ENCODE data around the gene ACOT7.
A peak's percentile ranks its signal among the peaks of the same experiment; 100 is the strongest.
"Not testable (repeated sequence)": the region's sequence is repeated elsewhere in the genome, so short reads cannot be mapped to it uniquely, and the experiment has no call there.

The ACOT7 gene, protein sequence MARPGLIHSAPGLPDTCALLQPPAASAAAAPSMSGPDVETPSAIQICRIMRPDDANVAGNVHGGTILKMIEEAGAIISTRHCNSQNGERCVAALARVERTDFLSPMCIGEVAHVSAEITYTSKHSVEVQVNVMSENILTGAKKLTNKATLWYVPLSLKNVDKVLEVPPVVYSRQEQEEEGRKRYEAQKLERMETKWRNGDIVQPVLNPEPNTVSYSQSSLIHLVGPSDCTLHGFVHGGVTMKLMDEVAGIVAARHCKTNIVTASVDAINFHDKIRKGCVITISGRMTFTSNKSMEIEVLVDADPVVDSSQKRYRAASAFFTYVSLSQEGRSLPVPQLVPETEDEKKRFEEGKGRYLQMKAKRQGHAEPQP
- total RNA-seq: 8.6 to 25.2 reads per million in 2 experiments

DNA sequence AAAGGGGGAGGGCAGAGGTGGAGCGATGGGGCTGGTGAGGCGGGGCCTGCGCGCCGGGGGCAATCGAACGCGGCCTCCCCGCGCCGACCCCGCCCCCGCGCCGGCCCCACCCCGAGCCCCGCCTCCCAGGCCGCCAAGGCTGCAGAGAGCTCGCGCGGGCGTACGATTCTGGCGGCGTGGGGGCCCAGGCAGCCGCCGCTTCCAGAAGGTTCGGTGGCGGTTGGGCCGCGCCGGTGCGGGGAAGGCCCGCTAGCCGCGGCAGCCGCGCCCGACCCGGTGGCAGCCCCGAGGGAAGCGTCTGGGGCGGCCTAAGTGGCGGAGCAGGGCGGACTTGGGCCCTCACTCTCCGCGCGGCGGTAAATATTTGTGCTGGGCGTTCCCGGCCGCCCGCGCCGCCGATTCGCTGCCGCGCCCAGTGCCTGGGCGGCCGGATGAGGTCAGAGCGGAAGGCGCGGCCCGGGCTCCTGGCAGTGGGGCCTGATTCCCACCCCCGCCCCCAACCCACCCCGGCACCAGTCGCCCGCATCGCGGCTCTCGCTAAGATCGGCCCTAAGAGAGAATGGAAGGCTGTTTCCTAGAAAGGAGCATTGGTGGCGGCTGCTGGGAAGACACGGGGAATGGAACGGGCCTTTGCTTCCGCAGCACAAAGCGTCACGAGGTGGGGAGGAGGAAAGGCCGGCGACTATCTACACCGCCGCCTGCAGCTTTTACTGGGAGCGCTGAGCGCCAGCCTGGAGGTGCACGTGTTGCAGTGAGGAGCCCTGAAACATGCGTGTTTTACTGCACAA lies at the start of gene ACOT7:
Gene ACOT7 (minus strand): TSS at position 368 of the 788 bp plus-strand sequence. CDS start 368 bp downstream, outside the sequence.
- DNase-seq (ENCODE audit: low read depth): peak; percentile 85

DNA sequence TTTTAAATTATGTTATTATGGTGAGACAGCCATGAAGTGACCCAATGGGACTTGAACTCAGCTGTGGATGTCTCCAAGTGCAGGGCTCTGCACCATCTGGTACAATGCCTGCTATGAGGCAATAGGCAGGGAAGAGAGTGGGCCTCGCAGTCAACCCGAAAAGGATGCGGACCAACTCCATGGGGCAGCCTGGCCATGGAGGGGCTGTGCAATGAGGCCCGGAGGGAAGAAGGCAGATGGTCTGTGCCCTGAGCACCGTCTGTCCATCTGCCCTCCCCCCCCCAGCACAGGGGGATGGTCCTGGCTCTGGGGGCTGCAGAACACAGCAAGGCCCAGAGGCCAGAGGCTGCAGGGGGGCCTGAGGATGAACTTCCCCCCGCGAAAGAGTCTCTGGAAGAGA lies 48.0 kb upstream of the ACOT7 start:
- DNase-seq (ENCODE audit: low read depth): no peak

DNA sequence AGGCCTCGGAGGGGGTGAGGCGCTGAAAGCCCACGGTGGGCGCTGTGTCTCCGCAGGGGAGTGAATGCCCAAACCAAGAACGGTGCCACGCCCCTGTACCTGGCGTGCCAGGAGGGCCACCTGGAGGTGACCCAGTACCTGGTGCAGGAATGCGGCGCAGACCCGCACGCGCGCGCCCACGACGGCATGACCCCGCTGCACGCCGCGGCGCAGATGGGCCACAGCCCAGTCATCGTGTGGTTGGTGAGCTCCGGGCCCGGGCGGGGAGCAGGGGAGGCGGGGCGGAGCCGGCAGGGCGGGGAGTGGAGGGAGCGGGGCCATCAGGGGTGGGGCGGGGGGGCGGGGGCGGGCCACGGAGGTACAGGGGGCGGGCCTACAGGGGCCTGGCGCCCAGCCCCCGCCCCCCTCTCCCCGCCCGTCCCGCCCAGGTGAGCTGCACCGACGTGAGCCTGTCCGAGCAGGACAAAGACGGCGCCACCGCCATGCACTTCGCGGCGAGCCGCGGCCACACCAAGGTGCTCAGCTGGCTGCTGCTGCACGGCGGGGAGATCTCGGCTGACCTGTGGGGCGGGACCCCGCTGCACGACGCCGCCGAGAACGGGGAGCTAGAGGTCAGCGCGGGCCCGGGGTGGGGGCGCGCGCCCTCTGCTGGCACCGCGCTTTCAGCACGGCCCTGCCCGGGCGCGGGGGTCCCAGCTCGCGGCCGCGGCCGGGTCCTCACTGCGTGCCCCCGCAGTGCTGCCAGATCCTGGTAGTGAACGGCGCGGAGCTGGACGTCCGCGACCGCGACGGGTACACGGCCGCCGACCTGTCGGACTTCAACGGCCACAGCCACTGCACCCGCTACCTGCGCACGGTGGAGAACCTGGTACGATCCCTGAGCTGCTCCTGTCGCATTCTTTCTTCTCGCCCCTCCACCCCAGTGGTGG lies 46.9 kb upstream of the ACOT7 start:
- peak; percentile 59 for DNase-seq (ENCODE audit: low read depth)

DNA sequence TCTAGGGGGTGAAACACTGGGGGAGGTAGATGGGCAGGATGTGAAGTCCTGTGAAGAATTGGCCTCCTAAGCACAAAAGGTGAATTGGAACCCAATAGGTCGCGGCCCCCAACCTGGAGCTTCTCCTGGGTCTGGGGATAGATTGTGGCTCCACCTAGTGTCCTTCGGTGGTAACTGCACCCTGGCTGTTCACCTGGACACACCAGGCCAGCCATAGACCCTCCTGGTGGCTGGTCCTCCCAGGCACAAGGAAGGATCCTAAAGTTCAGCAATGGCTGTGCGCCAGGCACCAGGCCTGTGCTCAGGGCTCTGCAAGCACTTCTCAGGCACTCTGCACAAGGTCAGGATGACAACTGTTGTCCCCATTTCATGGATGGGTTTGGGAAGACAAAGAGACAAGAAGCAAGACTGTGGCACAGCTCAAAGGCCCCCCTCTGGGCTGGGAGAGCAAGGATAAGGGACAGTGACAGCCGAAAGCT lies 44.5 kb upstream of the ACOT7 start:
- peak; percentile 65 for DNase-seq (ENCODE audit: low read depth)

GRCh38 chr1:6437012-6437700 lies 43.6 kb upstream of the ACOT7 start:
- not testable (repeated sequence) for DNase-seq (ENCODE audit: low read depth)

GRCh38 chr1:6436277-6436676 lies 42.7 kb upstream of the ACOT7 start:
- DNase-seq (ENCODE audit: low read depth): not testable (repeated sequence)

DNA sequence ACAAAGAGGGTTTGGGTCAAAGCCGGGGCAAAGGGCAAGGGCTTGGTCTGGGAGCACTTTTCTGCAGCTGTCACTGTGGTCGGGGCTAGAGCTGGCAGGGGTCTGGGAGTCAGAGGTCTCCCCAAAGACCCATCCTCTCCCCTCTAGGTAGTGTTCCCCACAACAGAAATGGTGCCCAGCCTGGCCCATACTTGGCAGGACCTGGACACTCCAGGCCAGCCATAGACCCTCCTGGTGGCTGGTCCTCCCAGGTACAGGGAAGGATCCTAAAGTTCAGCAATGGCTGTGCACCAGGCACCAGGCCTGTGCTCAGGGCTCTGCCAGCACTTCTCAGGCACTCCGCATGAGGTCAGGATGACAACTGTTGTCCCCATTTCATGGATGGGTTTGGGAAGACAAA lies 42.0 kb upstream of the ACOT7 start:
- DNase-seq (ENCODE audit: low read depth): no peak

DNA sequence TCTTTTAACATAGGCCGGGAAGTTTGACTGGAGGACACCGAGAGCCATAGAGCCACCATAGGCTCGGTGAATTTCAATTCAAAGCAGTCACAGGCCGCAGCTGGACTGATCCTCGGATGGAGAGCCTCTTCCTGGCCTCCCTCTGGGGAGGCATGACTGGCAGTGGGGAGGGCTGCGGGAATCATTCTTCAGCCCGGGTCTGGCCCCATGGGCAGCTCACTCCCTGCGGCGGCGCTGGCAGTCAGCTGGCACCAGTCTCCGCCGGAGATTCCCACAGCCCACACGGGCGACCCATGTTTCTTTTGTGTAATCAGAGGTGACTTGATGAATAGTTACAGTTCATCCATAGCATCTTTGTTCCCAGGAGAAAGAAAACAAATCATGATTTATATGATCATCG lies 41.6 kb upstream of the ACOT7 start:
- DNase-seq (ENCODE audit: low read depth): no peak

- no peak for DNase-seq (ENCODE audit: low read depth)
These were observed 40.6 kb upstream of the ACOT7 start for GRCh38 chr1:6434186-6434585.

DNA sequence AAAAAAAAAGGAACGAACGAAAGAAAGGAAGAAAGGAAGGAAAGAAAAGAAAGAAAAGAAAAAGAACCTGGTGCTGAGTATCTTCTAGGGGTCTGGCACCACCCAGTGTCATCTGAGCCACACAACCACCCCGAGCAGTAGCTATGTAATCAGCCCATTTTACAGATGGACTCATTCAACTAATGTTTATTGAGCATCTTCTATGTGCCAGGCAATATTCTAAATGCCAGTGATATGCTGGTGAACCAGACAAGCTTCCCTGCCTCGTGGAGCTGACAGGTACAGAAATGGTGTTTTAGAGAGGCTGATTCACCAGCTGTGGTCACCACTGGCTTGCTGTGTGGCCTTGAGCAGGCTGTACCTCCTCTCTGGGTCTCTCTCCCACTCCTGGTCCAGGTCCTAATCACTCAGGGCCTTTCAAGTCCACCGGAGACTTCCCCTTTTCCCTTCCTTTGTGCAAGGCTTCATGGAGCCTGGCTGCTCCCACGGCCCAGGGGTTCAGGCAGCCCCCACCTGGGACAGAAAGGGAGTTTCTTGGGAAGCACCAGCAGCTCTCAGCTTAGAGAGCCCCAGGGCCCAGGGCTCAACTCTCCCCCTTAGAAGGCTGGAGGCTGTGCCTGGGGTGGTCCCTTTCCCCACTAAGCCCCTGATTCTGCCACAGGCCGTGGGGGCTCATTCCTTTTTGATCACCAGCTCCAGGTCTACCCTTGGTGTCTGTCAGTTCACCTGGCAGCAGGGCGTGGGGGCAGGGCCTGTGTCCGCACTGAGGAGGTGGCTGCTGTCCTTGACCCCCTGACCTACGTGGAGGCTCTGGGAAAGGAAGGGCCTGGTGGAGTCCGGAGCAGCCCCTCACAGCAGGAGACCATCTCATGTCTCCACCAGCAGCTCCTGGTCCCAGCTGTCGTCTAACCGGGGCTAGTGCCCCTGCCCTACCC lies 38.3 kb upstream of the ACOT7 start:
- DNase-seq (ENCODE audit: low read depth): not testable (repeated sequence)

GRCh38 chr1:6429660-6430411 lies 36.3 kb upstream of the ACOT7 start:
- not testable (repeated sequence) for DNase-seq (ENCODE audit: low read depth)

- not testable (repeated sequence) for DNase-seq (ENCODE audit: low read depth)
These were observed 34.9 kb upstream of the ACOT7 start for GRCh38 chr1:6428453-6428852.

DNA sequence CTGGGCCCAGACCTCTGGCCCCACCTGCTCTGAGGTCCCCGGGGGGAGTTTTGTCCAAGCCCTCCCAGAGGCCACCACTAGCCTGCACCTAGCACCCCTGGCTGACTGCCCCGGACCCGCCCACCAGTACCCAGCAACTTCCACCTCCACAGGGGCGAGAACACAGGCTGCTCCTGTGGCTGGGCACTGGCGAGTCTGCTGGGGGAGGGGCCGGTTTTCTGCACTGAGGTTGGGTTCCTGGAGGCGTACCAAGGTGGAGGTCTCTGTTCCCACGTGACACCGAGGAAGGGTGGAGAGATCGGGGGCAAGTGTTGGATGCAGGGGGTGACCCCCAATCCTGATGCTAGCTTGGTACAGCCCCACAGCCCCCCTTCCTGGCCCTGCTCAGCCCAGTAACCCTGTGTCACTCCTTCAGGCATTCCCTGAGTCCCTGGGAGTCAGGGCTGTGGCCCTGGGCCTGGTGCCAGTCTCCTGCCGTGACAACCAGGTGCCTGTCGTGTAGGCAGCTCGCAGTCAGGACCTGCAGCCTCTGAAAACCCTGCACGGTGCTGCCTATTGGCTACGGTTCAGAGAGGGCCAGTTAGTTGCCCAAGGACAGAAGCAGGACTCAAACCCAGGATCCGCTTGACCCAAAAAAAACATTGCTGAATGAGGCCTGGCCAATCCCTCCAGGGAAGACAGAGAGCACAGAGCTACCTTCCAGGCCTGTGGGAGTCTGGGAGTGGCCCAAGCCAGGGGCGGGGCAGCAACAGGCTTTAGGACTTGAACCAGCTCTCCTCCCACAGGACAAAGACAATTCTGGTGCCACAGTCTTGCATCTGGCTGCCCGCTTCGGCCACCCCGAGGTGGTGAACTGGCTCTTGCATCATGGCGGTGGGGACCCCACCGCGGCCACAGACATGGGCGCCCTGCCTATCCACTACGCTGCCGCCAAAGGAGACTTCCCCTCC lies 34.1 kb upstream of the ACOT7 start:
- no peak for DNase-seq (ENCODE audit: low read depth)

GRCh38 chr1:6426972-6427350 lies 33.4 kb upstream of the ACOT7 start:
- DNase-seq (ENCODE audit: low read depth): no peak

- DNase-seq (ENCODE audit: low read depth): no peak
These were observed 32.9 kb upstream of the ACOT7 start for GRCh38 chr1:6426277-6426971.

DNA sequence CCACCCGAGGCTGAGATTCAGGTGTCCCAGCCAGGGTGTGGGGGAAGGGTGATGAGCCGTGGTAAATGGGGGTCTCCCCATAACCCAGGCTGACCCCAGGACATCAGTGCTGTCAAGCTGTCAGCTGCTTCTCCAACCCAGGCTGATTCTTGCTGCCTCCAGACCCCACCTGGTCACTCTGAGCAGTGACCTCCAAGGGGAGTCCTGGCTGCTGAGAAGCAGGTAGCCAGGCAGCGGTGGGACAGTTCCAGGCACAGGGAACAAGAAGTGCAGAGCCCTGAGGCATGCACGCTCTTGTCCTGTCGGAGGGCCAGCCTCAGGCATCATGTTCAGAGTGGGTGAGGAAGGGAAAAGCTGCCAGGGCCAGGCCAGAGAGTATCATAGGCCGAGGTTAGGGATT lies 32.1 kb upstream of the ACOT7 start:
- no peak for DNase-seq (ENCODE audit: low read depth)
